ENCODE results near the gene PRDX5.
A peak's percentile ranks its signal among the peaks of the same experiment; 100 is the strongest.

The PRDX5 gene

GRCh38 chr11:64349404-64349803 lies 31.5 kb downstream of the PRDX5 start:
- no peak for DNase-seq

GRCh38 chr11:64351136-64351631 lies 33.3 kb downstream of the PRDX5 start:
- DNase-seq: no peak

- peak; percentile 87 for DNase-seq
These were observed 34.4 kb downstream of the PRDX5 start for GRCh38 chr11:64352099-64352994.

- peak; percentile 88 for DNase-seq
These were observed 35.2 kb downstream of the PRDX5 start for GRCh38 chr11:64352995-64353714.

DNA sequence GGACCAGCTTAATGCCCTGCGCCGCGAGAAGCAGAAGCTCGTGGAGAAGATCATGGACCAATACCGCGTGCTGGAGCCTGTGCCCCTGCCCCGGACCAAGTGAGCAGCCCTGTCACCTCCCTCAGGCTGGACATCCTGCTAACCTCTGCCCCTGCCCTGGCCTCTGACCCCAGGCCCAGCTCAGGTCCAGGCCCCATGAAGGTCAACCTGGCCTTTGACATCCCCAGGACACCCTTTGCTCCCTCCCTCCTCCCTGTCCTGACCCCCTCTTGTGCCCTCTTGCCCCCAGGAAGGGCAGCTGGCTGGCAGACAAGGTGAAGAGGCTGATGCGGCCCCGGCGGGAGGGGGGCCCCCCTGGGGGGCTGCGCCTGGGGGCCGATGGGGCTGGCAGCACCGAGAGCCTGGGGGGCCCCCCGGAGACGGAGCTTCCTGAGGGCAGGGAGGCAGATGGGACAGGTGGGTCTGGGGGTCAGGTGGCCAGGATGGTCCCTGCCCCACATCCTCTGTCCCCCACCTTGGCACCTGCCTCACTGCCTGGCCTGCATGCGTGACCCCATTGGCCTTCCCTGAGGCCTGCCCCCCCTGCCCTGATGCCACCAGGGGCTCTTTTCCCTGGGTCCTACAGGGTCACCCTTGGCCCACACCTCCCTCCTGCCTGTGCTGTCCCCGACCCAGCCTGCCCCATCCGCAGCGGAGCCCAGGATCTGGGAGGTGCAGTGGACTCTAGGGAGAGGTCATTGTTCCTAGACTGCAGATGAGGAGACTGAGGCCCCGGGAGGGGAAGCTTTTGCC lies 36.0 kb downstream of the PRDX5 start:
- no peak for DNase-seq

DNA sequence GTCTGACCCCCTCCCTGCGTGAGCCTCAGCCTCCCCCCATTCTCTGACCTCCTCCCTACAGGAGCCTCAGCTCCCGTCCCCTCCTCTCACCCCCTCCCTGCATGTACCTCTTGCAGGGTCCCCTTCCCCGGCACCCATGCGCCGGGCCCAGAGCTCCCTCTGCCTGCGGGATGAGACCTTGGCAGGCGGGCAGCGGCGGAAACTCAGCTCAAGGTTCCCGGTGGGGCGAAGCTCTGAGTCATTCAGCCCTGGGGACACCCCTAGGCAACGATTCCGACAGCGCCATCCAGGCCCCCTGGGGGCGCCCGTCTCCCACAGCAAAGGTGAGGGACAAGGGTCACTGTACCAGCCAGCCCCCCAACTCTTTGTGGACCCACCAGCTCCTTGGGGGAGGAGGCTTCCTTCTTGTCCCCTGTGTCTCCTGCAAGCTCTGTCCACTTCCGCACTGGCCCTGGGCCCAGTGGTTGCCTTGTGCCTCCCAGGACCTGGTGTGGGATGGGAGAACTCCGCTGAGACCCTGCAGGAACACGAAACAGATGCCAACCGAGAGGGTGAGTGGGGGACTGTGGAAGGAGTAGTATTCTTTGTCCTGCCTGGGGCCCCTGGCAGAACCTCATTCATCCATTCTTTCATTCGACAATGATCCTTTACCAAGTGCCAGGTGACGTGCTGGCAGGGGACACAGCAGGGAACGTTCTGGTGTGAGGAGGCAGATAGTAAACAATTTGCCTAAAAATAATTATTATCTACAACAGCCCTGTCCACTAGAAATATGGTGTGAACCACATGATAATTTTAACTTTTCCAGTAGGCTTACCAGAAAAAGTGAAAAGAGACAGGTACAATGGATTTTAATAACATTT lies 37.4 kb downstream of the PRDX5 start:
- peak; percentile 94 for DNase-seq

DNA sequence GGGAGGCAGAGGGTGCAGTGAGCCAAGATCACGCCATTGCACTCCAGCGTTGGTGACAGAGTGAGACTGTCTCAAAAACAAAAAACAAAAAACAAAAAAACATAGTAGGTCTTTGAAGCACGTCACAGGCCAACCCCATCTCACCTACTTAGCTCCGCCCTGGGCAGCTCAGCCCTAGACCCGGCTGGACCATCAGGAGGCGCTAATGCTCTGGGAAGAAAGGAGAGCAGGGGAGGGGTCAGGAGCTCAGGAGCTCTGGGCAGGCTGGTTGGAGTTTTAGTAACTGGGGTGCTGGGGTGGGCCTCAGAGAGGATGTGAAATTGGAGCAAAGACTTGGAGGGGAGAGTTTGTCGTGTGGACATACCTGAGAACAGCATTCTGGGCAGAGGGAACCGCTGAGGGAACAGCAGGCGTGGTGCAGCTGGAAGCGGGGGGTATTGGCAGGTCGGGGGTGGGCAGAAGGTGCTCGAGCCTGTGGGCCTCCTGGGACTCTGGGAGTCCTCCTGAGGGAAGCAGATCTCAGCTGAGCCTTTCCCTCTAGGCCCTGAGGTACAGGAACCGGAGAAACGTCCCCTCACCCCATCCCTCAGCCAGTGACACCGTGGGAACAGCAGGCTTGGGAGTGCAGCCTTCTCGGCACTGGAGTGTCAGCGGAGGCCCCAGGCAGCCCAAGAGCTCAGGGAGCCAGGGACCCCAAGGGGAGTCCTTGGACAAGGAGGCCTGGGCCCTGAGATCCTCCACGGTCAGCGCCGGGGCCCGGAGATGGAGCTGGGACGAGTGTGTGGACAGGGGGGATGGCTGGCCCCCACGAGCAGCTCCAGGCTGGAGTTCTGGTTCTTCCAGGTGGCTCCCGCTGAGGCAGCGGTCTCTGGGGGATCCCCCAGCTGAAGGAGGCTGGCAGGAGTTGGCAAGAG lies 38.8 kb downstream of the PRDX5 start:
- peak; percentile 82 for DNase-seq

- no peak for DNase-seq
These were observed 39.5 kb downstream of the PRDX5 start for GRCh38 chr11:64357446-64357845.

DNA sequence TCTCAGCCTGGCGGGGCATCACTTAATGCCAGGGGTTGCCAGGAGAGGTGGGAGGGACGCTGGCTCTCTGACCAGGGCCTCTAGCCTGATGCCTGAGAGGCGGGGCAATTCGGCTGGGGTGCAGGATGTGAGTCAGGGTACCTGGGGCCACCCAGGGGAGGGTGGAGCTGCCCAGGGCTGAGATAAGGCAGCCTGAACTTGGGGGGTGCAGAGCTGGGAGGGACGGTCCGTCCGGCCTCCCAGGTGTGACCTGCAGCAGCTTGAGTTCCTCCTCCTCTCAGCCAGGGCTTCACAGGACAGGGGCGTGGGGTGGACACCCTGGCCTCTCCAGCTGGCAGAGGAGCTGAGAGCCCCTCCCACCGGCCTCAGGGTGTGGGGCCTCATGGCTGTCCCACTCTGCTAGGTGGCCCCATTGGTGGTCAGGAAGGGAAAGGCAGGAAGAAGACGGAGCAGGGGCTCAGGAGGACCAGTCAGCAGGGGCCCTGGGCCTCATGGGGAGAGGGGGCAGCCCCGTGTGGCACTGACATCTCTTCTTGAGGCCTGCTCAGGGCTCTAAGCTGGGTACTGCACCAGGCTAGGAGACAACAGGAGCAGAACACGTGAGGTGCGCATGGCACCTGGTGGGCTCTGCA lies 40.1 kb downstream of the PRDX5 start:
- DNase-seq: no peak

DNA sequence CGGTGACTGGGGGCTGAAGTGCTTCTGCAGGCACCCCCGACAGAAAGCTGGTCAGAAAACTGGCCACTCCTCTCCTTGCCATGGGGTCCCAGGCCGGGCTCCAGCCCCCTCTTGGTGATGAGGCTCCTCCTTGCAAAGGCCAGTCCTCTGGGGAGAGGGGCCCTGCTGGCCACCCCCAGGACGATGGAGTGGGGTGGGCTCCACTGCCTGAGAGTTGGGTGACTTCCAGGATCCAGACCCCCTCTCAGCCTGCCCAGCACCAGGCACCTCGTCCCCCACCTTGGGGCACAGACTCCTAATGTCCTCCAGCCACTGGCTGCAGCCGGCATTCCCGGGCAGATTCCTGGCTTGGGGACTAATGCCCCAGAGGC lies 40.6 kb downstream of the PRDX5 start:
- no peak for DNase-seq

- peak; percentile 81 for DNase-seq
These were observed 41.2 kb downstream of the PRDX5 start, which contains the start of gene RPS6KA4 for GRCh38 chr11:64358907-64359711. TSS of gene RPS6KA4 (plus strand) at chr11:64359162. CDS start at chr11:64359236, 74 bp downstream.

DNA sequence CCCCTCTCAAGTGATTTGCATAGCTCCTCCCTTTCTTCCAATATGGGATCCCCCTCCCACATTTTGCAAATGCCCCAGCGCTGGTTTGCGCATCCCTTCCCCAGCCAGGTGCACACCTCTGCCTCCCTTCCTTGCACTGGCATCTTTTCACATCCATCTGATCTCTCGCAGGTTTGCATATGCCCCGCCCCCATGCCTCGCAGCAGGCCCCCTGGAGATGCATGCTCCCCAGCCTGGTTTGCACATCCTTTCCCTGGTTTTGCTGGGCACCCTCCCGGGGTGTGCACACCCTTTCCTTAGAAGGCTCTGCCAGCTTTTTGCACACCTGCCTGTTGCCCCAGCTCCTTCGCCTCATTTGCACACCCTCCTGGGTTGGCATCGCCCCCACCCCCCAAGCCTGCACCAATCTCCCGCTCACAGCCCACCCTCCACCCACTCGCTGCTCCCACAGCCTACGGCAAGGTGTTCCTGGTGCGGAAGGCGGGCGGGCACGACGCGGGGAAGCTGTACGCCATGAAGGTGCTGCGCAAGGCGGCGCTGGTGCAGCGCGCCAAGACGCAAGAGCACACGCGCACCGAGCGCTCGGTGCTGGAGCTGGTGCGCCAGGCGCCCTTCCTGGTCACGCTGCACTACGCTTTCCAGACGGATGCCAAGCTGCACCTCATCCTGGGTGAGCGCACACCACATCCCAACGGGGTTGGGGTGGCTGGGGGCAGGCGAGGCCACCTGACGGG lies 42.0 kb downstream of the PRDX5 start:
- DNase-seq: peak; percentile 70

DNA sequence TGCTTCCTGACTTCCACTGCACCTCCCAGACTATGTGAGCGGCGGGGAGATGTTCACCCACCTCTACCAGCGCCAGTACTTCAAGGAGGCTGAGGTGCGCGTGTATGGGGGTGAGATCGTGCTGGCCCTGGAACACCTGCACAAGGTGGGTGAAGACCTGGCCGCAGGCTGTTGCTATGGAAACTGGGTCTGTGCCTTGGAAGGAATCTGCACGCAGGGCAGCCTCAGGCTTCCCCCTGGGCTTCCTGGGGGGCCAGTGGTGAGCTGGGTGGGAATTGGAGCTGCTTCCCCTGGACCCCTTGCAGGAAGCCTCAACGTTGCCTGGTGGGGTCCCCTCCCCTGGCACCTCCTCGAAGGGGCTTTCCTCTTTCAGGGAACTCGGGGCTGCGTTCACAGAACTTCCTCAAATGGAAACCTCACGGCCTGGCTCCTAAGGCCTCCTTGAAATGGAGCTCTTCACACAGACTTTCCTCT lies 42.6 kb downstream of the PRDX5 start:
- no peak for DNase-seq

DNA sequence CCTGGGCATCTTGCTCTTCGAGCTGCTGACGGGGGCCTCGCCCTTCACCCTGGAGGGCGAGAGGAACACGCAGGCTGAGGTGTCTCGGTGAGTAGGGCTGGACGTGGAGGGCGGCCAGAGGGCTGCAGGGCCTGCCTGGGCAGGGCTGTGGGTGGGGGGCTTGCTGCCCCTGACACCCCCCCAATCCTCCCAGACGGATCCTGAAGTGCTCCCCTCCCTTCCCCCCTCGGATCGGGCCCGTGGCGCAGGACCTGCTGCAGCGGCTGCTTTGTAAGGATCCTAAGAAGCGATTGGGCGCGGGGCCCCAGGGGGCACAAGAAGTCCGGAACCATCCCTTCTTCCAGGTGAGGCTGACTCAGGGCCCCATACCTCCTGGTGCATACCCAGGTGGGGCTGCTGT lies 43.7 kb downstream of the PRDX5 start:
- DNase-seq: no peak

DNA sequence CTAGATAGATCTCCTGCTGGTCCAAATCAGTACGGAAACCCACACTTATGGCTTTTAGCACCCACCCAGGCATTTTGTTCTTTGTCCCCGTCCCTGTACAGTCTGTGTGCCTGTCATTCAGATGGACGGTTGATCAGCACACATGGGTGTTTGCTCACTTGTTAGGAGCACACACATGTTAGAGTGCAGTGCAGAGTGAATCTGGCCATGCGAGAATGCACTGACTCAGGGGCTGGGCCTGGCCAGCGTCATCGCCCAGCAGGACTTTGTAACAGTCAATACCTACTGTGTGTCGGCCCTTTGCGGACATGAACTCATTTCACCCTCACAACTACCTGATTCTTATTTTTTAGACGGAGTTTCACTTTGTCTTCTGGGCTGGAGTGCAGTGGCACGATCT lies 44.4 kb downstream of the PRDX5 start:
- no peak for DNase-seq

GRCh38 chr11:64364435-64364834 lies 46.5 kb downstream of the PRDX5 start:
- no peak for DNase-seq

GRCh38 chr11:64364911-64365310 lies 47.0 kb downstream of the PRDX5 start:
- DNase-seq: no peak

DNA sequence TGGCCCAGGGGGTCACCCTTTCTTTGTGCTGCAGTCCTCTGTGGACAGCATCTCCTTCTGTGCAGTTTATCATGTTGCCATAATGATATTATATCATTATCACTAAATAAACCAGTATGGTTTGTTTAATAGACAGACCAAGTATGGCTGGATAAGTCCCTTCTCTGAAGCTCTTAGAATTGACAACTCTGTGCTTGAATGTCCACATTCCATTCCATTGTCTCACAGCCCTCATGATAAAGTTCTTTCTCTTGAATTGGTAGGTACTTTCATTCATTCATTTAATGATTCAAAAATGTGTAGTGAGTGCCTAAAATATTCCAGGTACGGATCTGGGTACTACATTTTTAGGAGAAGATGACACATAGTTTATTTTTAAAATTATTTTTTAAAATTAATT lies 48.8 kb downstream of the PRDX5 start:
- DNase-seq: no peak
